ENCODE data around the gene PLEKHA8. TPM values are rescaled to one million over a fixed set of nuclear protein-coding genes. Genes with fewer than 3 reads are reported as not detected.

The PLEKHA8 gene
- total and polyA plus RNA-seq, 10 donors: 1.4 to 13.6 (median 8.4) TPM

GRCh38 chr7:30173058-30173897, 145.1 kb downstream of the PLEKHA8 start:
- no peaks in the 10 kb centered on the region for H3K36me3 ChIP-seq
- DNase-seq: no peak
- no peaks in the 10 kb centered on the region for H3K9me3 ChIP-seq
- H3K27ac ChIP-seq: peak overlapping the region in 2 of 8 donors; percentile 14 to 16
- 69 to 77% (median 75%) methylated on average over 6 to 13 of the region's 13 CpGs for WGBS, 5 donors
- intact Hi-C loops (cut with DNase I; ENCODE audit: low total_unique reads): no loop called here
- peak in 1 of 3 donors; percentile 11 for TF ChIP-seq POLR2AphosphoS5 (IDR thresholded peaks at IDR 0.05)
- TF ChIP-seq POLR2A (IDR thresholded peaks at IDR 0.05): no peak
- no peak for TF ChIP-seq CTCF (IDR thresholded peaks at IDR 0.05 in 8 of 11, conservative IDR thresholded peaks at IDR 0.05 in 3 of 11)
- no peak overlapping the region for H3K4me3 ChIP-seq
- H3K27me3 ChIP-seq (replicated peaks in 1 of 7): no peaks in the 10 kb centered on the region
- H3K4me1 ChIP-seq: peaks cover 0 to 69% (median 30%) of the 10 kb centered on the region in 6 donors

DNA sequence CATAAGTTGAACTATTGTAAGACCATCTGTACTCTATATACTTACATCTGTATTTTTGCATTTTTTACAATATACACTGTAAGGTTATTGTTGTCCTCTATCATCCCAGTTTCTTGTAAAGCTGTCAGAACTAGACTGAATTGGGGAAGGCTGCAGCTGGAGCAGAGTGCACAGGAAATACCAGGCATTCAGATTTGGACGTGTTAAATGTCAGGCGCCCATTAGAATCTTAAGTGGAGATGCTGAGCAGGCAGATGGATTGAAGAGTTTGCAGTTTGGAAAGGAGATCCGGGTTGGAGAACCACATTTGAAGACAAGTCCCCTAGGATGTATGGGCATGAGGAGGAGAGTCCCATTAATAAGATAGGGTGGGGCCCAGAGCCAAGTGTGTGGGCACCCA, 147.0 kb downstream of the PLEKHA8 start:
- TF ChIP-seq POLR2A (IDR thresholded peaks at IDR 0.05): no peak
- TF ChIP-seq CTCF (IDR thresholded peaks at IDR 0.05 in 8 of 11, conservative IDR thresholded peaks at IDR 0.05 in 3 of 11): no peak
- no peak for TF ChIP-seq POLR2AphosphoS5 (IDR thresholded peaks at IDR 0.05)

DNA sequence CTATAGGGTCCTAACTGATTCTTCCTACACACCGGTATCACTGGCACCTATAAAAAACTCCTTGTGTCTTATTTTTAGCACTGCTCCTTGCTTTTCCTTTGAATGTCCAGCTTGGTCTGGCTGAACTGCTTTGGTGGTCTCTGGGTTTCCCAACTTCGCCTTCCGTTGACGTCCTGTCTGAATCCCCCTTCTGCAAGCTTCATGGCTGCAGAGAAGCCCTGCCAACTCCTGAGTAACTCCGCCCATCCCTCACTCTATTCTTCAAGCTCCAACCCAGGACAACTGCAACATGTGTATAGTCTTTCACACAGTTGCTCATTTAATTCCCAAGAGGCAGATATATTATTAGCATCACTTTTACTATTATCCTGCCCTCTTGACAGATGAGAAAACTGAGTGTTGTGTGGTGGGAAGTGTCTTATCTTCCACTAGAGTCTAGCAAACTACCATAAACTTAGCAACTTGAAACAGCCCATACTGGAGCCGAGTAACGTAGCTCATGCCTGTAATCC, 147.5 kb downstream of the PLEKHA8 start:
- no peak for DNase-seq
- H3K27ac ChIP-seq: peak overlapping the region in 2 of 8 donors; percentile 33 to 75
- H3K4me1 ChIP-seq: peaks cover 3 to 80% (median 43%) of the 10 kb centered on the region in 6 donors
- intact Hi-C loops (cut with DNase I; ENCODE audit: low total_unique reads): no loop called here
- TF ChIP-seq POLR2A (IDR thresholded peaks at IDR 0.05) (no peak), CTCF (IDR thresholded peaks at IDR 0.05 in 8 of 11, conservative IDR thresholded peaks at IDR 0.05 in 3 of 11) (no peak), POLR2AphosphoS5 (IDR thresholded peaks at IDR 0.05) (no peak)
- H3K27me3 ChIP-seq (replicated peaks in 1 of 7): no peaks in the 10 kb centered on the region
- H3K4me3 ChIP-seq: no peak overlapping the region
- no peaks in the 10 kb centered on the region for H3K9me3 ChIP-seq
- 89 to 94% (median 92%) methylated on average over 7 of the region's 7 CpGs for WGBS, 5 donors
- no peaks in the 10 kb centered on the region for H3K36me3 ChIP-seq

More for the DNA sequence above, 147.0 kb downstream of the PLEKHA8 start:
- 54 to 75% (median 59%) methylated on average over 3 of the region's 3 CpGs for WGBS, 5 donors
- H3K9me3 ChIP-seq: no peaks in the 10 kb centered on the region
- no peak overlapping the region for H3K4me3 ChIP-seq
- H3K27ac ChIP-seq: no peak overlapping the region
- H3K27me3 ChIP-seq (replicated peaks in 1 of 7): no peaks in the 10 kb centered on the region
- DNase-seq: no peak
- intact Hi-C loops (cut with DNase I; ENCODE audit: low total_unique reads): no loop called here
- no peaks in the 10 kb centered on the region for H3K36me3 ChIP-seq
- peaks cover 3 to 84% (median 43%) of the 10 kb centered on the region in 6 donors for H3K4me1 ChIP-seq

DNA sequence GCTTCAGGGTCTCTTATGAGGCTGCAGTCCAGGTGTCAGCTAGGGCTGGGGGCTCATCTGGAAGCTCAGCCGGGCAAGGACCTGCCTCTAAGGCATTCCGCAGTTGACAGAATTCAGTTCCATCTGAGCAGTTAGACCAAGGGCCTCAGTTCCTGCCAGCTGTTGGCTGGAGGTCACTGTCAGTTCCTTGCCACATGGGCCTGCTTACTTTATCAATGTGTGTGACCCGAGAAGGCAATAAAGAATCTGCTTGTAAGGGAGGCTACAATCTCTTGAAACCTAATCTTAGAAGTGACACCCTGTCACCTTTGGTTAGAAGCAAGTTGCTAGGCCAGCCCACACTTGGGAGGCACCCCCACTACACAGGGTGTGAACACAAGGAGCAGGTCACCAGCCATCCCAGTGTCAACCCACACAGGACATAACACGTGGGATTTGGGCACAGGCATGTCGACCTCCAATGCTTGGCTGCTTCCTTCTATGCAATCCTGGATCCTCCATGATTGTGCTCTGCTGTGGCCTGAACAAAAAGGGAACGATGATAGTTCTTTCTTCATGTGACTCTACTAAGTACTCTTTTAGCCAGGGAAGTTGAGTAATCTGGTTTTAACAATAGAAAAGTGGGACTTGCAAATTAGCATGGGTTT, 148.4 kb downstream of the PLEKHA8 start:
- H3K9me3 ChIP-seq: no peaks in the 10 kb centered on the region
- H3K4me1 ChIP-seq: peaks cover 3 to 73% (median 43%) of the 10 kb centered on the region in 6 donors
- no peak for TF ChIP-seq CTCF (IDR thresholded peaks at IDR 0.05 in 8 of 11, conservative IDR thresholded peaks at IDR 0.05 in 3 of 11)
- no peak for TF ChIP-seq POLR2AphosphoS5 (IDR thresholded peaks at IDR 0.05)
- TF ChIP-seq POLR2A (IDR thresholded peaks at IDR 0.05): no peak
- no peaks in the 10 kb centered on the region for H3K27me3 ChIP-seq (replicated peaks in 1 of 7)
- intact Hi-C loops (cut with DNase I; ENCODE audit: low total_unique reads): no loop called here
- H3K36me3 ChIP-seq: no peaks in the 10 kb centered on the region
- peak overlapping the region in 6 of 8 donors; percentile 33 to 75 (median 60) for H3K27ac ChIP-seq
- no peak overlapping the region for H3K4me3 ChIP-seq
- 47 to 56% (median 51%) methylated on average over 4 to 6 of the region's 6 CpGs for WGBS, 5 donors
- DNase-seq: no peak
